Gastroesophageal sphincter (tissue), 4 donors: ENCODE data around the gene PRRX1. TPM values are rescaled to one million over a fixed set of nuclear protein-coding genes. Genes with fewer than 3 reads are reported as not detected.

Experiments
- ATAC-seq: fragments of 150-250 bp; one replicate; pipeline ENCODE4 v1.9.1; 2016; ENCODE audit warnings: mild to moderate bottlenecking, moderate library complexity
- H3K27ac ChIP-seq, 4 donors: fragments of 200-600 bp; sonication (generic) in 3 of 4; 1 replicate in 3 of 4; 2 replicates in 1 of 4; pipeline ENCODE4 v1.5.1; 2016 to 2019
- H3K27me3 ChIP-seq: fragments of 200-600 bp; sonication (generic); one replicate; pipeline ENCODE4 v1.5.1; 2019
- H3K36me3 ChIP-seq, 2 donors: fragments of 200-600 bp; sonication (generic); one replicate each; pipeline ENCODE4 v1.5.1; 2019; ENCODE audit warnings: control low read depth in 1 of 2
- H3K4me1 ChIP-seq, 3 donors: fragments of 200-600 bp; sonication (generic); 1 replicate in 2 of 3; 2 replicates in 1 of 3; pipeline ENCODE4 v1.5.1; 2016 to 2019; ENCODE audit warnings: control low read depth in 2 of 3
- H3K4me3 ChIP-seq, 2 donors: fragments of 200-600 bp; sonication (generic); one replicate each; pipeline ENCODE4 v1.5.1; 2019; ENCODE audit warnings: mild to moderate bottlenecking in 1 of 2, moderate library complexity in 1 of 2
- H3K9me3 ChIP-seq, 3 donors: fragments of 200-600 bp; sonication (generic); one replicate each; pipeline ENCODE4 v1.5.1; 2017 to 2019; ENCODE audit warnings: control low read depth in 2 of 3
- CTCF ChIP-seq, 4 experiments: fragments of 200-600 bp in 2 of 4; fragments of 450-650 bp in 2 of 4; sonication (generic) in 1 of 4; IDR thresholded peaks; one replicate each; pipeline ENCODE4 v1.5.1; 2017 to 2019; ENCODE audit warnings: antibody characterized with exemption in 4 of 4, mild to moderate bottlenecking in 2 of 4, moderate library complexity in 2 of 4
- EP300 ChIP-seq: sonication (generic); formaldehyde crosslinking; IDR thresholded peaks from one replicate; pipeline ENCODE4 v1.6.1; 2017; ENCODE audit warnings: antibody characterized with exemption, mild to moderate bottlenecking
- POLR2A ChIP-seq, 2 donors: fragments of 450-650 bp; IDR thresholded peaks; one replicate each; pipeline ENCODE4 v1.6.1; 2017; ENCODE audit warnings: antibody characterized with exemption in 2 of 2, mild to moderate bottlenecking in 2 of 2, moderate library complexity in 1 of 2
- POLR2AphosphoS5 ChIP-seq: sonication (generic); formaldehyde crosslinking; IDR thresholded peaks from one replicate; pipeline ENCODE4 v1.6.1; 2017; ENCODE audit warnings: antibody characterized with exemption
- WGBS, 2 donors: methylation state at CpG; one replicate each; pipeline ENCODE4 v1.1.5; 2018; ENCODE audit warnings: low coverage in 1 of 2; 5-methylcytosine and 5-hydroxymethylcytosine counted together
- total RNA-seq, 4 donors: library from RNA; depleted of rRNA; stranded (reverse); fragments of >200 nt; gene quantifications; one replicate each; pipeline ENCODE4 v1.1.0, GENCODE V29; 2016

Gene PRRX1
- 10 to 100 TPM; 13.4 to 27.9 (median 21.4) TPM for total RNA-seq

GRCh38 chr1:170664093-170664827 lies at the start of gene PRRX1:
PRRX1 (plus strand) TSS chr1:170664131; CDS start chr1:170664219, 88 bp downstream.
- no peaks in the 10 kb centered on the region for H3K36me3 ChIP-seq
- WGBS, 2 donors, result 2 to 4% methylated on average over 10 to 13 of the region's 56 CpGs
- TF ChIP-seq POLR2AphosphoS5 (no peak), POLR2A (IDR thresholded peaks at IDR 0.05) (no peak), CTCF (IDR thresholded peaks at IDR 0.05) (no peak), EP300 (no peak)
- ATAC-seq, result peak; percentile 28
- peak within 1 kb of the TSS; percentile 62 to 64 for H3K4me3 ChIP-seq
- H3K9me3 ChIP-seq, result no peaks in the 10 kb centered on the region
- peak within 1 kb of the TSS; percentile 41 to 88 (median 81) for H3K27ac ChIP-seq
- H3K27me3 ChIP-seq, result peaks cover 100% of the 10 kb centered on the region
- H3K4me1 ChIP-seq, result peaks cover 0 to 53% (median 10%) of the 10 kb centered on the region in 3 donors

- no peak overlapping the region for H3K4me3 ChIP-seq
- no peak for ATAC-seq
- no peak overlapping the region for H3K27ac ChIP-seq
- WGBS, 2 donors, result 72 to 79% methylated on average over 7 of the region's 7 CpGs
- no peaks in the 10 kb centered on the region for H3K27me3 ChIP-seq
- H3K36me3 ChIP-seq, result no peaks in the 10 kb centered on the region
- TF ChIP-seq POLR2AphosphoS5 (no peak), EP300 (no peak), POLR2A (IDR thresholded peaks at IDR 0.05) (no peak), CTCF (IDR thresholded peaks at IDR 0.05) (no peak)
- H3K4me1 ChIP-seq, result no peaks in the 10 kb centered on the region
- peaks cover 0 to 8% (median 0%) of the 10 kb centered on the region in 3 donors for H3K9me3 ChIP-seq
These were observed 46.2 kb upstream of the PRRX1 start for GRCh38 chr1:170617591-170618330.

- no peak overlapping the region for H3K27ac ChIP-seq
- no peak overlapping the region for H3K4me3 ChIP-seq
- ATAC-seq, result no peak
- H3K4me1 ChIP-seq, result no peaks in the 10 kb centered on the region
- no peaks in the 10 kb centered on the region for H3K36me3 ChIP-seq
- H3K9me3 ChIP-seq, result peaks cover 0 to 1% (median 0%) of the 10 kb centered on the region in 3 donors
- H3K27me3 ChIP-seq, result no peaks in the 10 kb centered on the region
- 78 to 97% methylated on average over 2 of the region's 2 CpGs for WGBS, 2 donors
- TF ChIP-seq POLR2AphosphoS5 (no peak), POLR2A (IDR thresholded peaks at IDR 0.05) (no peak), CTCF (IDR thresholded peaks at IDR 0.05) (no peak), EP300 (no peak)
These were observed 45.5 kb upstream of the PRRX1 start for GRCh38 chr1:170618421-170618820.

- Histone ChIP-seq H3K4me1 (no peaks in the 10 kb centered on the region), H3K36me3 (no peaks in the 10 kb centered on the region), H3K4me3 (no peak overlapping the region), H3K27ac (no peak overlapping the region), H3K27me3 (no peaks in the 10 kb centered on the region), H3K9me3 (no peaks in the 10 kb centered on the region)
- no peak for ATAC-seq
- WGBS, 2 donors, result 45 to 59% methylated on average over 5 to 6 of the region's 7 CpGs
- TF ChIP-seq POLR2AphosphoS5 (no peak), CTCF (IDR thresholded peaks at IDR 0.05) (no peak), POLR2A (IDR thresholded peaks at IDR 0.05) (no peak), EP300 (no peak)
These were observed 44.5 kb upstream of the PRRX1 start for GRCh38 chr1:170619241-170620028.
